Nephron progenitor cell (in vitro differentiated cells): Measurements from ENCODE around the gene CLDN4.

ENCODE experiments used
- DNase-seq: peaks from one replicate; pipeline ENCODE4 v3.0.0; 2021
- H3K27ac Mint-ChIP-seq: 2 replicates; pipeline ENCODE4 v1.8.0; 2021; ENCODE audit warnings: mild to moderate bottlenecking, moderate library complexity, mixed read lengths
- H3K27me3 Mint-ChIP-seq: 2 replicates; pipeline ENCODE4 v1.8.0; 2021; ENCODE audit warnings: mild to moderate bottlenecking, low read depth, mixed read lengths; ENCODE audit not compliant: poor library complexity
- H3K36me3 Mint-ChIP-seq: 2 replicates; pipeline ENCODE4 v1.8.0; 2021; ENCODE audit warnings: low read depth, mixed read lengths
- H3K4me1 Mint-ChIP-seq: 2 replicates; pipeline ENCODE4 v1.8.0; 2021; ENCODE audit warnings: mixed read lengths
- H3K4me3 Mint-ChIP-seq: 2 replicates; pipeline ENCODE4 v1.8.0; 2021; ENCODE audit warnings: mild to moderate bottlenecking, moderate library complexity, mixed read lengths
- H3K9me3 Mint-ChIP-seq: 2 replicates; pipeline ENCODE4 v1.8.0; 2021; ENCODE audit warnings: mild to moderate bottlenecking, moderate library complexity, mixed read lengths
- TF ChIP-seq, protein P1 (sequence below): fragments of 200-600 bp; sonication (generic); IDR thresholded peaks from 2 replicates; pipeline ENCODE4 v1.5.0; 2021; ENCODE audit warnings: antibody characterized with exemption

Gene CLDN4

DNA sequence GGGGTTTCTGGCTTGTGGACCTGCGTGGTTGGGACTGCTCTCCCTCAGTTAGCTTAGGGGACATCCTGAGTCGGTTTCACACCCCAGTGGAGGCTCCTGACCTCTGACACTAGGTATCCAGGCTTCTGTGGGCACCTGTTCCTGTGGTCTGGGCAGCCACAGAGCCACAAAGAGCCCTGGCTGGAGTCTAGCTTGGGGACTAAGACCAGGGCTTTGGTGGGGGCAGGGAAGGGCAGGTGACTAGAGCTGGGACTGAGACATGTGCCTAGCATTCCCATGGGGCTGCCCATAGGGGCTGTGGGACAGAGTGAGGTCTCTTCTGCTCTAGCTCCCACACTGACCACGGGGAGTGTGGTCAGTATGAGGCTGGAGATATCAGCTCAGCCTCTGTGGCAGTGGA, 26.1 kb downstream of the CLDN4 start:
- Mint-ChIP-seq H3K36me3 (no peaks in the 10 kb centered on the region), H3K9me3 (peaks cover 12% of the 10 kb centered on the region), H3K27ac (no peak overlapping the region), H3K4me3 (no peak overlapping the region), H3K27me3 (peaks cover 70% of the 10 kb centered on the region), H3K4me1 (peaks cover 7% of the 10 kb centered on the region)
- TF ChIP-seq, protein P1, sequence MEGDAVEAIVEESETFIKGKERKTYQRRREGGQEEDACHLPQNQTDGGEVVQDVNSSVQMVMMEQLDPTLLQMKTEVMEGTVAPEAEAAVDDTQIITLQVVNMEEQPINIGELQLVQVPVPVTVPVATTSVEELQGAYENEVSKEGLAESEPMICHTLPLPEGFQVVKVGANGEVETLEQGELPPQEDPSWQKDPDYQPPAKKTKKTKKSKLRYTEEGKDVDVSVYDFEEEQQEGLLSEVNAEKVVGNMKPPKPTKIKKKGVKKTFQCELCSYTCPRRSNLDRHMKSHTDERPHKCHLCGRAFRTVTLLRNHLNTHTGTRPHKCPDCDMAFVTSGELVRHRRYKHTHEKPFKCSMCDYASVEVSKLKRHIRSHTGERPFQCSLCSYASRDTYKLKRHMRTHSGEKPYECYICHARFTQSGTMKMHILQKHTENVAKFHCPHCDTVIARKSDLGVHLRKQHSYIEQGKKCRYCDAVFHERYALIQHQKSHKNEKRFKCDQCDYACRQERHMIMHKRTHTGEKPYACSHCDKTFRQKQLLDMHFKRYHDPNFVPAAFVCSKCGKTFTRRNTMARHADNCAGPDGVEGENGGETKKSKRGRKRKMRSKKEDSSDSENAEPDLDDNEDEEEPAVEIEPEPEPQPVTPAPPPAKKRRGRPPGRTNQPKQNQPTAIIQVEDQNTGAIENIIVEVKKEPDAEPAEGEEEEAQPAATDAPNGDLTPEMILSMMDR = no peak
- DNase-seq = no peak

DNA sequence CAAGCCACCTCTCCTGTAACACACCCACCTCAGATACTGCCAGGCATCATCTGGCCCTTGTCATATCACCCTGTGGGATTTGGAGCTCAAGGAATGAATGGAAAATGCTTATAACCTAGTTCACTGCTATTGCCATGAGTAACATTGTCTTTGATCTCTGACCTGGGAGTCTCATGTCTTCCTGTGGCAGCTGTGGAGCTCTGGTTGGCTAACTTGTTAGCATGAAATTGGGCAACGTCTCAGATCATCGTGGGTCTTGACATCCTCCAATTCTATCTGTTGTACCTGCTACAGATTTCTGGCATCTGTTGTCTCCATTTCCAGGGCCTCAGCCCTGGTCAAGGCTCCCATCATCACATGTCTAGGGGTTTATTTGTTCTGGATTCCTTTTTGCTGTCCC, 28.0 kb downstream of the CLDN4 start:
- Mint-ChIP-seq H3K4me1 (no peaks in the 10 kb centered on the region), H3K36me3 (no peaks in the 10 kb centered on the region), H3K9me3 (peaks cover 12% of the 10 kb centered on the region), H3K27ac (no peak overlapping the region), H3K27me3 (peaks cover 60% of the 10 kb centered on the region), H3K4me3 (no peak overlapping the region)
- TF ChIP-seq, protein P1 = no peak
- no peak for DNase-seq

DNA sequence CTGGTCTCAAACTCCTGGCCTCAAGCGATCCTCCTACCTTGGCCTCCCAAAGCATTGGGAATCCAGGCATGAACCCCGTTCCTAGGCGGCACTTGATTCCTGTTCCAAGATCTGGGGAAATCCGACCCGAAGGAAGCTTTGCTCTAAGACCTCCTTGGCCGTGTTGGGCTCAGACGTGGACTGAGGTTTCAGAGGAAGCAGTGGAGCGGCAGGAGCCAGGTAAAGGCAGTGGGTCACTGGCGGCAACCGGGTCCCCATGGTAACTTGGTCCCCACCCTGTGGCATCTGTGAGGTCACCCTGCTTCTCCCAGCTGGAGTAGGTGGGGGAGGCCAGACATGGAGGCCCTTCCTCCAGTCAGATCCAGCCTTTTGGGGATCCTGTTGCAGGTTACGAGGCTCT, 30.1 kb downstream of the CLDN4 start, which contains the start of gene TMEM270:
Gene TMEM270 (plus strand): TSS at position 301 of the 400 bp plus-strand sequence. CDS start 36 bp downstream, at position 337.
- TF ChIP-seq, protein P1 = no peak
- Mint-ChIP-seq H3K27me3 (peaks cover 44% of the 10 kb centered on the region), H3K4me1 (no peaks in the 10 kb centered on the region), H3K36me3 (no peaks in the 10 kb centered on the region), H3K9me3 (peaks cover 12% of the 10 kb centered on the region), H3K4me3 (no peak within 1 kb of the TSS), H3K27ac (no peak within 1 kb of the TSS)
- no peak for DNase-seq

DNA sequence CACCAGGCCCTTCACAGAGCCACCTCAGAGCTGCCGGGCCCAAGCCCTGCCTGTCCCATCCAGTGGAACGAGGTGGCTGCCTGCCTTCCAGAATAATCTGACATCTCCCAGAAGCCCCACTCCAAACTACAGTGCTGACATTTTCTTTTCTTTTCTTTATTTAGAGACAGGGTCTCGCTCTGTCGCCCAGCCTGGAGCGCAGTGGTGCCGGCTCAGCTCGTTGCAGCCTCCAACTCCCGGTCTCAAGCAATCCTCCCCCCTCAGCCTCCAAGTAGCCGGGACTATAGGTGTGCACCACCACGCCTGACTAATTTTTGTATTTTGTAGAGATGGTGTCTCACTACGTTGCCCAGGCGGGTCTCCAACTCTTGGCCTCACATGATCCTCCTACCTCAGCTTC, 30.5 kb downstream of the CLDN4 start:
- peaks cover 39% of the 10 kb centered on the region for H3K27me3 Mint-ChIP-seq
- H3K36me3 Mint-ChIP-seq = no peaks in the 10 kb centered on the region
- H3K9me3 Mint-ChIP-seq = peaks cover 12% of the 10 kb centered on the region
- no peaks in the 10 kb centered on the region for H3K4me1 Mint-ChIP-seq
- DNase-seq = no peak
- H3K27ac Mint-ChIP-seq = no peak overlapping the region
- no peak overlapping the region for H3K4me3 Mint-ChIP-seq
- TF ChIP-seq, protein P1 = no peak

DNA sequence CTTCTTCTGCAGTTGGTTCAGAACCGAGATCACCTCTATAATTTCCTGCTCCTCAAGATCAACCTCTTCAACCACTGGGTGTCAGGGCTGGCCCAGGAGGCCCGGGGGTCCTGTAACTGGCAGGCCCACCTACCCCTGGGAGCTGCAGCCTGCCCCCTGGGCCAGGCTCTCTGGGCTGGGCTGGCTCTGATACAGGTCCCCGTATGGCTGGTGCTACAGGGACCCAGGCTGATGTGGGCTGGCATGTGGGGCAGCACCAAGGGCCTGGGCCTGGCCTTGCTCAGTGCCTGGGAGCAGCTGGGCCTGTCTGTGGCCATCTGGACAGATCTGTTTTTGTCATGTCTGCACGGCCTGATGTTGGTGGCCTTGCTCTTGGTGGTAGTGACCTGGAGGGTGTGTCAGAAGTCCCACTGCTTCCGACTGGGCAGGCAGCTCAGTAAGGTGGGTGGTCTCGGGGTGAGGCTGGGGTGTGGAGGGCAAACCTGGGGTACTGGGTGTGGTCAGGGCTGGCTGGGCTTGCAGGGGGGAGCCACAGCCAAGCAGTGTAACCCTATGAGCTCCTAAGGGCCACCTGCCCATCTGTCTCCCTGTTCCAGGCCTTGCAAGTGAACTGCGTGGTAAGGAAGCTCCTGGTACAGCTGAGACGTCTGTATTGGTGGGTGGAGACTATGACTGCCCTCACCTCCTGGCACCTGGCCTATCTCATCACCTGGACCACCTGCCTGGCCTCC, 34.4 kb downstream of the CLDN4 start:
- TF ChIP-seq, protein P1 = no peak
- Mint-ChIP-seq H3K9me3 (no peaks in the 10 kb centered on the region), H3K4me3 (no peak overlapping the region), H3K27me3 (peaks cover 31% of the 10 kb centered on the region), H3K36me3 (no peaks in the 10 kb centered on the region), H3K27ac (no peak overlapping the region), H3K4me1 (peaks cover 10% of the 10 kb centered on the region)
- no peak for DNase-seq
